Choroid plexus epithelial cell (primary cell): ENCODE results near the gene ZNF688.

Source experiments
- DNase-seq: peaks from one replicate; pipeline ENCODE4 v3.0.0-alpha.2; 2010; ENCODE audit warnings: low read depth
- H3K4me3 ChIP-seq: 2 replicates; pipeline ENCODE4 v1.5.1; 2011; ENCODE audit warnings: low read depth, mild to moderate bottlenecking, control low read depth, low read length, moderate library complexity
- TF ChIP-seq, protein P1 (sequence below): conservative IDR thresholded peaks from 2 replicates; pipeline ENCODE4 v1.5.1; 2011; ENCODE audit warnings: low read depth, mild to moderate bottlenecking, control low read depth, inconsistent platforms, low read length, moderate library complexity

Gene ZNF688

DNA sequence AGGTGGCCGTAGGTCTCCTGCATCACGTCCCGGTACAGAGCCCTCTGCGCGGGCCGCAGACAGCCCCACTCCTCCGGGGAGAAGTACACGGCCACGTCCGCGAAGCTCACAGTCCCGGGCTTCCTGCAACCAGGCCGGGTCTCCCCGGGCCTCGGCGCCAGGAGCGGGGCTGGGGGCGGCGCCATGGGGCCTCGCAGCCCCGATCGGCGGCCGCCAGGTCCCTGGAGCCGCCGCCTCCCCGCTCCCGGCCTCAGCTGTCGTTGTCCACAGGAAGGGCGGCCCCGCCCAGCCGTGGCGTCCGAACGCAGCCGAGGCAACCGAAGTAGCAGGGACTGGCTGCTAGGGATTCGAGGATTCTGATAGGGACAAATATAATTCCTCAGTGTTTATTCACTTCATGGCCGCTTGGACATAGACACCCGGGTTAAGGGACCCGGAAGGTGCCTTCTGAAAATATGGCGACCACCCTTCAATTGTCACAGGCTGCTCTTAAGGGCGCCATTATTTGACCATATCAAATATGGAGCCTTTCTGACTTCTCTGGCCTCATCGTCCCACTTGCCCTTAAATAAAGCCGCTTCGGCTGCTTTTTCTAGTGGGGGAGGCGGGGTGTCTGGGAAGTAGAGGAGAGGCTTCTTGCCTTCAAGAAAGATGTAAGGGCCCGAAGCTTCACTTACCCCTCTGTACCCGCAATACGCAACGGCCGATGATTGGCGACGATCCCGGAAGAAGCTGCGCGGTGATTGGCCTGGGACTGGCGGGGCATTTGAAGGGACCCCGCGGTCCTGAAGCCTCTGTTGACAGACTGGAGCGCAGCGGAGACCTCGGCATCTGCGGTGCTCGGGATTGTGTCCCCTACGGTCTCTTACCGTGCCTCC is at the start of gene ZNF688:
TSS of gene ZNF688 (minus strand) at position 270 of the 878 bp plus-strand sequence. CDS start at position 185, 85 bp downstream.
- TF ChIP-seq, protein P1, sequence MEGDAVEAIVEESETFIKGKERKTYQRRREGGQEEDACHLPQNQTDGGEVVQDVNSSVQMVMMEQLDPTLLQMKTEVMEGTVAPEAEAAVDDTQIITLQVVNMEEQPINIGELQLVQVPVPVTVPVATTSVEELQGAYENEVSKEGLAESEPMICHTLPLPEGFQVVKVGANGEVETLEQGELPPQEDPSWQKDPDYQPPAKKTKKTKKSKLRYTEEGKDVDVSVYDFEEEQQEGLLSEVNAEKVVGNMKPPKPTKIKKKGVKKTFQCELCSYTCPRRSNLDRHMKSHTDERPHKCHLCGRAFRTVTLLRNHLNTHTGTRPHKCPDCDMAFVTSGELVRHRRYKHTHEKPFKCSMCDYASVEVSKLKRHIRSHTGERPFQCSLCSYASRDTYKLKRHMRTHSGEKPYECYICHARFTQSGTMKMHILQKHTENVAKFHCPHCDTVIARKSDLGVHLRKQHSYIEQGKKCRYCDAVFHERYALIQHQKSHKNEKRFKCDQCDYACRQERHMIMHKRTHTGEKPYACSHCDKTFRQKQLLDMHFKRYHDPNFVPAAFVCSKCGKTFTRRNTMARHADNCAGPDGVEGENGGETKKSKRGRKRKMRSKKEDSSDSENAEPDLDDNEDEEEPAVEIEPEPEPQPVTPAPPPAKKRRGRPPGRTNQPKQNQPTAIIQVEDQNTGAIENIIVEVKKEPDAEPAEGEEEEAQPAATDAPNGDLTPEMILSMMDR = no peak
- peak; percentile 99 for DNase-seq
- peak within 1 kb of the TSS; percentile 71 for H3K4me3 ChIP-seq

DNA sequence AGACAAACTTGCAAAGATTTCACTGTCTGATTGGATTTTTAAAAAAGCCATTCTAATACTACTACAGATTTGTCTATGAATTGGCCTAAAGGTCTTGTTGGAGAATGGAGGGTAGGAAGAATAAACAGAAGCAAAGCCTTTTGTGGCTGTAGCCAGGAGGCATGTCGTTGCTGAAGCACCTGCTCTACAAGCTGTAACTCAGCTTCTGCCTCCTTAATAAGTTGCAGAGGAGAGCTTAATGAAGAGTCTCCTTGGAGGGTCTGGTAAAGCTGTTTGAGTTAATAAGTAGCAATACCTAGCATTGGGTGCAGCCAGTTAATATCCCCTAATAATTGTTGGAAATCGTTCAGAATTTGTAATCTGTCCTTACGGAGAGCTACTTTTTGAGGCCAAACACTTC is 48.7 kb upstream of the ZNF688 start:
- no peak overlapping the region for H3K4me3 ChIP-seq
- TF ChIP-seq, protein P1 = no peak
- DNase-seq = no peak

DNA sequence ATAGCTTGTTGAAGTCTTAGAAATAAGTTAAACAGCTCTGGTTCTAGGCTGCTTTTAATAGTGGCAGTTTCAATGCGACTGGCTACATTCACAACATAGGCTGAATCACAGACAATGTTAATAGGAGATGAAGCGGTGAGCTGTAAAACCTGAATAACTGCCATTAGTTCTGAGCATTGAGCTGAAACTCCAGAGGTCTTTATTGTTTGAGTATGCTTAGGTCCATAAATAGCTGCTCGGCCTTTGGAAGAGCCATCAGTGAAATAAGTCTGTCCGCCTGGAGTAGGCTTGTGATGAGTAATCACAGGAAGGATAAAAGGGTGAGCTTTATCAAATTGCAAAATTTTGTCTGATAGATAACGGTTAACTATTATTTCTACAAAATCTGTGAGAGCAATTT is 48.1 kb upstream of the ZNF688 start:
- no peak for DNase-seq
- TF ChIP-seq, protein P1 = no peak

DNA sequence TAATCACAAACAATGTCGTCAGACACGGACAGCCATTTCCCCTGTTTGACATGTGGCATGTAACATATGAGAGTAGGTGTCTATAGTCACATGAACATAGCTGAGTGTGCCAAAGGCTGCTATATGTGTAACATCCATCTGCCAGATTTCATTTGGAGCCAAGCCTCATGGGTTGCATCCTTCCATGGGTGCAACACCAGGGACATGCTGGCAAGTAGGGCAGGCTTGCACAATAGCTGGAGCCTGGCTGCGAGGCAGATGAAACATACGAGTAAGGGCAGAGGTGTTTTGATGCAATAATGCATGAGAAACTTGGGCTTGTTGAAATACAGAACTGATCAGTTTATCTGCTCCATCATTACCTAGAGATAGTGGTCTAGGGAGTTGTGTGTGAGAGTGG is 47.7 kb upstream of the ZNF688 start:
- H3K4me3 ChIP-seq = no peak overlapping the region
- no peak for DNase-seq
- TF ChIP-seq, protein P1 = no peak

More for the DNA sequence above, 48.1 kb upstream of the ZNF688 start:
- H3K4me3 ChIP-seq = no peak overlapping the region

DNA sequence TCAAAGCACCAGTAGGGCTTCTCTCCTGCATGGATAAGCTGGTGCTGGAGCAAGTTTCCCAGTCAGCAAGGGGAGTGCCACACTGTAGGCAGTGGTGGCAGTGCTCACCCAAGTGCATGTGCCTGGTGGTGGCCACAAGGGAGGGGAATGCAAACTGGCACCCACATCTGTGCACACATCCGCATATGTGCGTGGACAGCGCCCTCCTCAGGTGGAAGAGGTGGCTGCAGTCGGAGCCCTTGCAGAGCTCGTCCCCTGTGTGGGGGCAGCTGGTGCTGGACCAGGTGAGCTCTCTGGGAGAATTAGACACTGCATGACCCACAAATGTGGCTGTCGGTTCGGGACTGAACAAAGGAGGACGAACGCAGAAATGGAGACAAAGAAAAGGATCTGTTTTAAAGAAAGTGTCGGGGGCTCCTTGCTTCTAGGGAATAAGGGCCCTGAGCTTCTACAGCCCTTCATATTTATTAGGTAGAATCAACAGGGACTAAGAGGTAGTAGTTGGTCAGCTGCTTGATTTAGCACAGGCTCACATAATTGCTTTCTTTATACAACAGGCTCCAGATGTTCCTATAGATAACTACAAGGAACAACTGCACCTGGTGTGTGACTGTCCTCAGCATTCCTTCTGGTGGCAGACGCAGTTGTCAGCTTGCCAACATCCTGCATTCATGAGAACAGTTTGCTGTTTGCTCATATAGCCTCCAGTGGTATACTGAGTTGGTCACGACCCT is 44.0 kb upstream of the ZNF688 start:
- TF ChIP-seq, protein P1 = peak; percentile 76
- DNase-seq = peak; percentile 50
- H3K4me3 ChIP-seq = no peak overlapping the region

DNA sequence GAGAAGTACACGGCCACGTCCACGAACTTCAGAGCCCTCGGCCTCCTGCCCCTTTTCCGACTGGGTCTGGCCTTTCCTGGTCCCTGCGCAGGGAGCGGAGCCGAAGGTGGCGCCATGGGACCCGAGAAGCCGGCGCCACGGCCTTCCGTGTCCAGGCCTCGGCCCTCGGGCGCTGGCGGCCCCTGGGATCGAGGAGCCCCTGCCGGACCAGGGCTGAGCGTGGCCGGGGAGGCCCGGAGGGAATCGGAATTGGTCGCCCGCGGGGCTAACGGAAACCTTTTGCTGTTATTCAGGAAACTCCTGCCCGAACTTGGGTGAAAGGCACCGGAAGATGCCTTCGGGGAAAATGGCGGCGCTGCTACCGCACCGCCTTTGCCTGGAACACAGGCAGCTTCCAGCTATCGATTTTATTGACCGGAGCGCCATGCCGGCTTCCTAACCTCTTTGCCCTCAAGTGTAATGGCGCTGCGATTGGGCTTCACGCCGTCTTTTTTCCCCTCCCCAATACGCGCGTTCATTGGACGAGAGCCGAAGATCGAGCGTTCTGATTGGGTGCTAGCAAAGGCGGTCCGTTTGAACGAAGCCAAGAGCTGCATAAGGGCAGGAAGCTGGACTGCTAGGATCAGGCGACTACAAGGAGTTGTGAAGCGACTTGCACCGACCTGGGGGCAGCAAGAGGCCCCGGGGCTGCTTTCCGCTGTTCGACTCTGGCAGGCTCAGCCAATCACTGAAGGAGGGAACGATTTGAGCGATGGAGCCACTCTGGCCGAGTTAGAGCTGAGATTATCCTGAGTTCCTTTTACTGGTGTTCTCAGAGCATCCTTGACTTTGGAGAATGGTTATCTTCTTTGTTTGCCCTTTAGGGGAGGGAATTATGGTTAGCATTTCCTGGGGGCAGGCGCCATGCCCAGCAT is 38.7 kb upstream of the ZNF688 start, which contains the start of gene ZNF689:
TSS of gene ZNF689 (minus strand) at position 464 of the 914 bp plus-strand sequence. CDS start at position 116, 348 bp downstream.
- TF ChIP-seq, protein P1 = peak; percentile 1
- peak within 1 kb of the TSS; percentile 72 for H3K4me3 ChIP-seq
- peak; percentile 98 for DNase-seq
